Natural killer cell treated with Interleukin-12 subunit alpha and Interleukin-12 subunit beta and Interleukin-15 and Interleukin-18, amount 100 ng/mL, for 72 hours (primary cell): ENCODE measurements around the gene CEL. TPM values are rescaled to one million over a fixed set of nuclear protein-coding genes. Genes with fewer than 3 reads are reported as not detected.
"Not testable (repeated sequence)": the region's sequence is repeated elsewhere in the genome, so short reads cannot be mapped to it uniquely, and the experiment has no call there.

Experiments used
- ATAC-seq, 2 donors: fragments of 150-1000 bp; cut with Tn5 transposase in 1 of 2; sonication (Bioruptor Pico), chemical (Tn5 transposase) in 1 of 2; 2 replicates each; pipeline ENCODE4 v1.10.0; 2021
- DNase-seq: peaks from one replicate; pipeline ENCODE4 v3.0.0; 2022; ENCODE audit warnings: low spot score
- H3K27ac Mint-ChIP-seq, 2 donors: 1 replicate in 1 of 2; 2 replicates in 1 of 2; pipeline ENCODE4 v1.8.0; 2022; ENCODE audit warnings: mixed read lengths in 2 of 2, mild to moderate bottlenecking in 1 of 2, moderate library complexity in 1 of 2
- H3K27me3 Mint-ChIP-seq, 2 donors: 1 replicate in 1 of 2; 2 replicates in 1 of 2; pipeline ENCODE4 v1.8.0; 2022; ENCODE audit warnings: mixed read lengths in 2 of 2
- H3K36me3 Mint-ChIP-seq: one replicate; pipeline ENCODE4 v1.8.0; 2022; ENCODE audit warnings: mixed read lengths
- H3K4me1 Mint-ChIP-seq, 2 donors: 1 replicate in 1 of 2; 2 replicates in 1 of 2; pipeline ENCODE4 v1.8.0; 2022; ENCODE audit warnings: low read depth in 2 of 2, mixed read lengths in 2 of 2, mild to moderate bottlenecking in 1 of 2
- H3K4me3 Mint-ChIP-seq: one replicate; pipeline ENCODE4 v1.8.0; 2022; ENCODE audit warnings: mixed read lengths
- H3K9me3 Mint-ChIP-seq: 2 replicates; pipeline ENCODE4 v1.8.0; 2022; ENCODE audit warnings: mixed read lengths
- total RNA-seq, 2 donors: library from RNA; stranded (reverse); gene quantifications; one replicate each; pipeline ENCODE4 v1.2.3, GENCODE V29; 2022

CEL gene
- total RNA-seq, result 1 to 10 TPM in 1 of 2 donors, under 1 TPM in 1; 0.95 to 2.1 TPM

DNA sequence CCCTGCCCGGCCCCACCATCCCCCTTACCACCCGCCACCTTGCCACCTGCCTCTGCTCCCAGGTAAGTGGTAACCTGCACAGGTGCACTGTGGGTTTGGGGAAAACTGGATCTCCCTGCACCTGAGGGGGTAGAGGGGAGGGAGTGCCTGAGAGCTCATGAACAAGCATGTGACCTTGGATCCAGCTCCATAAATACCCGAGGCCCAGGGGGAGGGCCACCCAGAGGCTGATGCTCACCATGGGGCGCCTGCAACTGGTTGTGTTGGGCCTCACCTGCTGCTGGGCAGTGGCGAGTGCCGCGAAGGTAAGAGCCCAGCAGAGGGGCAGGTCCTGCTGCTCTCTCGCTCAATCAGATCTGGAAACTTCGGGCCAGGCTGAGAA lies at the start of gene CEL:
Gene CEL, plus strand, starts transcription at position 218 of the 382 bp plus-strand sequence. Its CDS starts 22 bp downstream, at position 240.
- ATAC-seq, H3K4me3 Mint-ChIP-seq, H3K9me3 Mint-ChIP-seq, H3K36me3 Mint-ChIP-seq, H3K27ac Mint-ChIP-seq, DNase-seq, H3K27me3 Mint-ChIP-seq: not testable (repeated sequence)
- H3K4me1 Mint-ChIP-seq, result peaks cover 21 to 23% of the 10 kb centered on the region in 2 donors

DNA sequence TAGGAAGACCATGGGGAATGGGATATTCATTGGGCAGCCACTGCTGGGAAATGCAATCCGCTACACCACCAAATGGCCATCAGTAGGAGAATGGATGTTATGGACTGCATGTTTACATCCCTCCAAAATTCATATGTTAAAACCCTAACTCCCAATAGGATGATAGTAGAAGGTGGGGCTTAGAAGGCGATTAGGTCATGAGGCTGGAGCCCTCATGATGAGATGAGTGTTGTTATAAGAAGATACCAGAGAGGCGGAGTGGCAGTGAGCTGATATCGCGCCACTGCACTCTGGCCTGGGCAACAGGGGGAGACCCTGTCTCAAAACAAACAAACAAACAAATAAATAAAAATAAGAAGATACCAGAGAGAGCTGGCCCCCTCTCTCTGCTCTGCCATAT lies 47.1 kb upstream of the CEL start:
- ATAC-seq (no peak), DNase-seq (no peak)
- Mint-ChIP-seq H3K36me3 (no peaks in the 10 kb centered on the region), H3K27ac (no peak overlapping the region), H3K9me3 (no peaks in the 10 kb centered on the region), H3K4me1 (no peaks in the 10 kb centered on the region), H3K27me3 (peaks cover 3 to 18% of the 10 kb centered on the region in 2 donors), H3K4me3 (no peak overlapping the region)

DNA sequence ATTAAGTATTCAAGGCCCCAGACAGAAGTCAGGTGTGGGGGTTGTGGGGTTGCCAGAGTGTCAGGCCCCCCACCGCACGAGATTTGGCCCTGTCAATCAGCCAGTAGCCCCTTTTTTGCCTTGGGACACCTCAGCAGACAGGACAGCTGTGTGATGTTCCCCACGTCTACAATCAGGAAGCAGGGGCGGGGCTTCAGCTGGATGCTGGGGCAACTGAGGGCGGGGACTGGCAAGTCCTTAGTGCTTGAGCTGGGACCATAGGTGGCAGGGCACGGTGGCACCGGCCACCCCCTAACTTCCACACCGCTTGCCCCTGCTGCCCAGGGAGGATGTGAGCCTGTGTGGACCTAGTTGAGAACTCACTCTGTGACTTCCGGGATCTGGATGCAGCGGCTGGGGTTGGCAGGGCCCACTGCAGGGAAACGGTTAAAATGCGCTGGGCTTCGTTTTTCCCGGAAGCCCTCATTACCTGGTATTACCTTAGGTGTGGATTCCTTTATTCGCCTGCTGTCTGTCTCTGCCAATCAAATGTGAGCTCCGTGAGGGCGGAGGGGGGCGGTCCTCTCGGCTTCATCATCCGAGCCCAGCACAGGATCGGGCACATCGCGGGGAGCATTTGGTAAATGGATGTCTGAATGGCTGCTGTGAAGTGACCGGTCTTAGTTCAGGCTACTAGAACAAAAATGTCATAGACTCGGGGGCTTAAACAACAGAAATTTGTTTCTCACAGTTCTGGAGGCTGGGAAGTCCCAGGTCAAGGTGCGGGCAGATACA lies 38.5 kb upstream of the CEL start:
- H3K27ac Mint-ChIP-seq, result no peak overlapping the region
- H3K4me1 Mint-ChIP-seq, result peaks cover 0 to 6% of the 10 kb centered on the region in 2 donors
- no peaks in the 10 kb centered on the region for H3K27me3 Mint-ChIP-seq
- ATAC-seq, result peak; percentile 64 to 80
- no peaks in the 10 kb centered on the region for H3K36me3 Mint-ChIP-seq
- H3K4me3 Mint-ChIP-seq, result no peak overlapping the region
- H3K9me3 Mint-ChIP-seq, result no peaks in the 10 kb centered on the region
- DNase-seq, result peak; percentile 79

DNA sequence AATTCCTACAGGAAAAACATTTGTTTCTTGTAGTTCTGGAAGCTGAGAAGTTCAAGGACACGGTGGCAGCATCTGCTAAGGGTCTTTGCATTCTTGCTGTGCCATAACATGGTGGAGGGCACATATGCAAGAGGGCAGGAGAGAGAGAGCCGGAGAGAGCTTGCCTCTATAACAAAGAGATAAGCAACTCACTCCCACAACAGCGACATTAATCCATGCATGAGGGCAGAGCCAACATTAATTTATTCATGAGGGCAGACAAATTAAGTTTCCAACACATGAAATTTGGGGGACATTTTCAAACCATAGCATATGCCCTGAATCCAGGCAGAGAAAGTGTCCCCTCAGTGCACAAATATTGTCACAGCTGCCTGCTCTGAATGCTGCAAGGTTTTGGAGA lies 35.4 kb upstream of the CEL start:
- Mint-ChIP-seq H3K4me3 (no peak overlapping the region), H3K27ac (peak overlapping the region in 1 of 2 donors; percentile 36), H3K9me3 (no peaks in the 10 kb centered on the region), H3K36me3 (no peaks in the 10 kb centered on the region), H3K27me3 (no peaks in the 10 kb centered on the region), H3K4me1 (peaks cover 10 to 15% of the 10 kb centered on the region in 2 donors)
- ATAC-seq (no peak), DNase-seq (no peak)

DNA sequence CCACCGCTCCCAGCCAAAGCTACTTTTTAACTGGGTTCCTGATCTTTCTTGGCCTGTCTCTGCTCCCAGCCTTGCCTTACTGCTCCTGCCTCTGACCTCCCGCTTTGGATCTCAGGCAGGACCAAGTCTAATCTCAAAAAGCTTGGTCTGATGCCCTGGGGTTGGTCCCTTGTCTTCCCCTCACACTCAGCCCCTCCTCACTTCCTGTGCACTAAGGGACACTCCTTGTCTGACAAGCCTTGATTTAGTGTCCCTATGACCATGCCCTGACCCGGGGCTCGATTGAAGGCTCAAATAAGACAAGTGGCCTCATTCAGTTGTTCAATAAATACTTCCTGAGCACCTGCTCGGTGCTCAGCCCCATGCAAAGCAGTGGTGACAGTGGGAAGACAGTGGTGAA lies 34.6 kb upstream of the CEL start:
- no peak for DNase-seq
- H3K4me1 Mint-ChIP-seq, result peaks cover 17 to 22% of the 10 kb centered on the region in 2 donors
- H3K4me3 Mint-ChIP-seq, result no peak overlapping the region

DNA sequence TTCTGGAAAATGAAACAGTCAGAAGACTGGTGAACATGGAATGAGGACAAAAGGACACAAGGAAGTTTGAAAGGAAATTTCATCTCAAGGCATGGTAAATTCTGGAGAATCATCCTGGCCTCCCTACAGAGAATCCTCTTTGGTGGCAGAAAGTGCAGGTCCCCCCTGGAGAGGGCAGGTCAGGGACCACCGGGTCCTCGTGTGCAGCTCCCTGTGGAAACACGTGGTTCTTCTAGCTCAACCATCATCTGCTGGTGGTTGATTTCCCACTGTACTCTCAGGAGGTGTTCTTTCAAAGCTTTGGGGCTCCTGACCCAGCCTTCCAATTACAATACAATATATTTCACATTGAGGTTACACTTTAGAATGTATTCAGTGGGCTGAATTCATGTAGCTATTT lies 33.6 kb upstream of the CEL start:
- Mint-ChIP-seq H3K4me1 (peaks cover 27% of the 10 kb centered on the region in 2 donors), H3K9me3 (no peaks in the 10 kb centered on the region), H3K27me3 (no peaks in the 10 kb centered on the region), H3K4me3 (peak overlapping the region; percentile 30), H3K27ac (peak overlapping the region in 1 of 2 donors; percentile 50), H3K36me3 (no peaks in the 10 kb centered on the region)
- DNase-seq, result no peak
- no peak for ATAC-seq

More for the DNA sequence above, 34.6 kb upstream of the CEL start:
- Mint-ChIP-seq H3K27me3 (no peaks in the 10 kb centered on the region), H3K27ac (no peak overlapping the region), H3K9me3 (no peaks in the 10 kb centered on the region), H3K36me3 (no peaks in the 10 kb centered on the region)
- no peak for ATAC-seq

DNA sequence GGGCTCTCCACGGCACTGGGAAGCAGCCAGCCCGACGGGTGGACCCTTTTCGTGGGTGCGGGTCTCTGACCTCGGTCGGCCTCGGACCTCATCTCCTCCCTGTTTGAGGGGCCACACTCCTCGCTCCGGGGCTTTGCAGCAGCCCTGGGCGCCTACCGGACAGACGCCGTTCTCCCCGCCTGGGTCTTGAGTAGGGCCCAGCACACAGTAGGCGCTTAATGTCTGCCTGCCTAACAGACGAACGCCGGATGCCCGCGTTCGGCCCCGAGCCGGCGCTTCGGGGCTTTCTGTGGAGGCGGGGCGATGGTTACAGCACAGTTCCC lies 31.8 kb upstream of the CEL start:
- no peaks in the 10 kb centered on the region for H3K36me3 Mint-ChIP-seq
- no peaks in the 10 kb centered on the region for H3K9me3 Mint-ChIP-seq
- peaks cover 27 to 36% of the 10 kb centered on the region in 2 donors for H3K4me1 Mint-ChIP-seq
- H3K27me3 Mint-ChIP-seq, result no peaks in the 10 kb centered on the region
- no peak for DNase-seq
- H3K4me3 Mint-ChIP-seq, result peak overlapping the region; percentile 90
- H3K27ac Mint-ChIP-seq, result peak overlapping the region; percentile 88 to 96
- peak in 1 of 2 donors; percentile 41 for ATAC-seq

DNA sequence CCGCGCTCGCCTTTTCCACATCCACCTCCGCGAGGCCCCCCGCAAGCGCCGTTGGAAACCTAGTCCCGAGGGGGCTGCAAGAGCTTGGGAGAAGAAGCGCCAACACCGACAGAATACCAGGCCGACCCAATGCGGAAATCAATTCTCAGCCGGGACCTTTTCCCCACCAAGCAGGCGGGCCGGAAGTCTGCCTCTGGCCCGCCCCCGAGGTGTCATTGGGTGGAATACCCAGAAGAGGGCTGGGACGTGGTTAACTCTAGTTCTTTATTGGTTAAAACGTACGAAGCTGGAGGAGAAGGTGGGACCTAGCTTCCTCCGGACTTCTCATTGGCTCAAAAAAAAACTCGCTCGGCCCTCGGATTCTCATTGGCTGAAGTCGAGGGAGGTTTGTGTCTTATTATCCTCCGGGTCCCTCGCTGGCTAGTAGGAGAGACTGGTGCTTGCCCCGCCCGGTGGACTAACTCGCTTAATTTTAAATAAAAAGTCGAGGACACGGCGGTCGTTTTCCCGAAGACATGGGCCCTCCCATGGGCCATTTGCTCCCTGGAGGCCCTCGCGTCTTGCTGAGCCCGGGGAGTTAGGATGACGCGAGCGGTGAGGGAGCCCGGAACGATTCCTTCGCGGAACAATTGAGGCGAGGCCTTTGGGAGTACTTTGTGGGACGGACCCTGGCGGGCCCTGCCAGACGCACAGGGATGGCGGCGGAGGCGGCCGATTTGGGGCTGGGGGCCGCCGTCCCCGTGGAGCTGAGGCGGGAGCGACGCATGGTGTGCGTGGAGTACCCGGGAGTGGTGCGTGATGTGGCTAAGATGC lies 31.3 kb upstream of the CEL start, which contains the start of gene GTF3C5:
Gene GTF3C5, plus strand, starts transcription at position 681 of the 813 bp plus-strand sequence. Its CDS starts 15 bp downstream, at position 696.
- DNase-seq (peak; percentile 94), ATAC-seq (peak; percentile 99)
- Mint-ChIP-seq H3K27me3 (no peaks in the 10 kb centered on the region), H3K36me3 (no peaks in the 10 kb centered on the region), H3K27ac (peak within 1 kb of the TSS; percentile 88 to 96), H3K4me1 (peaks cover 27 to 36% of the 10 kb centered on the region in 2 donors), H3K4me3 (peak within 1 kb of the TSS; percentile 90), H3K9me3 (no peaks in the 10 kb centered on the region)

DNA sequence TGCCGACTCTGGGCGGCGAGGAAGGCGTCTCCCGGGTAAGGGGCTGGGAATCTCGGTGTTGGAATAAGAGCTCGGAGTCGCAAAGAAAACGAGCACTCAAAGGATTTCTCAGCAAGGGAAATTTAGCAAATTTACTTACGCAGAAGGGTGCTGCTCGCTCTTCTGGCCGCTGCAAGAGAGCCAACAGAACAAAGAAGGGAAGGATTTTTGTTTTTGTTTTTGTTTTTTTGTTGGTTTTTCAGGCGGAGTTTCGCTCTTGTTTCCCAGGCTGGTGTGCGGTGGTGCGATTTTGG lies 30.7 kb upstream of the CEL start:
- H3K9me3 Mint-ChIP-seq, result no peaks in the 10 kb centered on the region
- H3K27me3 Mint-ChIP-seq, result no peaks in the 10 kb centered on the region
- peak overlapping the region; percentile 90 for H3K4me3 Mint-ChIP-seq
- H3K4me1 Mint-ChIP-seq, result peaks cover 27 to 36% of the 10 kb centered on the region in 2 donors
- DNase-seq (no peak), ATAC-seq (no peak)
- H3K27ac Mint-ChIP-seq, result peak overlapping the region; percentile 88 to 96
- H3K36me3 Mint-ChIP-seq, result no peaks in the 10 kb centered on the region

DNA sequence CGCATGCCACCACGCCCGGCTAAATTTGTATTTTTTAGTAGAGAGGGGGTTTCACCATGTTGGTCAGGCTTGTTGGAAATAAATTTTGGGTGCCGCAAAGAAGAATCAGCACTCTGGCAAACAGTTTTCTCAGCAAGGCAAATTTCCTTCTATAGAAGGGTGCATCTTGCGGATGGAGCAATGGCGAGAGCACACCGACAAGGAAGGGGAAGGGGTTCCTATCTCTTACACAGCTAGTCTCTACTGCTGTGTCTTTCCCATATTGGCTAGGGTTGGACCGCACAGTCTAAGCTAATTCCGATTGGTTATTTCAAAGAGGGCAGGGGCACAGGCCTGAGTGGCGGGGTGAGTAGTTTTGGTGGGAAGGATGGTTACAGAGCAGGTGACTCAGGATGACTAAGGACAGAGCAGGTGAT lies 30.3 kb upstream of the CEL start:
- Mint-ChIP-seq H3K36me3 (no peaks in the 10 kb centered on the region), H3K4me3 (peak overlapping the region; percentile 90), H3K27ac (peak overlapping the region; percentile 88 to 96), H3K4me1 (peaks cover 27 to 36% of the 10 kb centered on the region in 2 donors), H3K9me3 (no peaks in the 10 kb centered on the region), H3K27me3 (no peaks in the 10 kb centered on the region)
- ATAC-seq, result no peak
- DNase-seq, result no peak

DNA sequence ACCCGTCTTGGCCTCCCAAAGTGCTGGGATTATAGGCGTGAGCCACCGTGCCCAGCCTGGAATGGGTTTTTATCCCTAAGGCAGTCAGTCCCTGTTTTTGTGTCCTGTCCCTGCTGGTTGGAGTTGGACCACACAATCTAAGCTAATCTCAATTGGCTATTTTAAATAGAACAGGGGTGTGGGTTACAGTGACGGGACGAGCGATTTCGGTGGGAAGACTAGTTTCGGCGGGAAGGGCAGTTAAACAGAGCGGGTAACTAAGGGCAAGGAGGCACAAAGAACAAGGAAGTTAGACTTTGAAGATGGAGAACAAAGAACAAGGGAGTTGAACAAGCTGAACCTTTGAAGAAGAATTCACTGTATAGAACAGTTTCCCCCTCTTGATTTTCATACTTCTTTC lies 29.6 kb upstream of the CEL start:
- Mint-ChIP-seq H3K27me3 (no peaks in the 10 kb centered on the region), H3K4me1 (peaks cover 27 to 36% of the 10 kb centered on the region in 2 donors), H3K4me3 (peak overlapping the region; percentile 90), H3K9me3 (no peaks in the 10 kb centered on the region), H3K36me3 (no peaks in the 10 kb centered on the region), H3K27ac (peak overlapping the region; percentile 88 to 96)
- ATAC-seq, result no peak
- no peak for DNase-seq

DNA sequence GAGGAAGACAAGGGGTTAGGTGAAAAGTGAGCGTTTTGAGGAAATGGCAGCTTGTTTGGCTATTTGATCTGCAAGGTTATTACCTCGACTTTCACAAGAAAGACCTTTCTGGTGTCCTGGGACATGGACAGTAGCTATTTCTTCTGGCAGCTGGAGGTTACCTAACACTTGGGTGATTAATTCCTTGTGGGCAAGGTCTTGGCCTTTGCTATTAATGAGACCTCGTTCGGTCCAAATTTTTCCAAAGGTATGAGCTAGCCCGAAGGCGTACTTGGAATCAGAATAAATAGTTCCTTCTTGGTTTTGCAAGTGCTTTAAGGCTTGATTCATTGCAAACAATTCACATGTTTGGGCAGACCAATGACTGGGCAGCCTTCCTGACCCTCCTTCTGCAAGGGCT lies 26.1 kb upstream of the CEL start:
- Mint-ChIP-seq H3K36me3 (no peaks in the 10 kb centered on the region), H3K27me3 (no peaks in the 10 kb centered on the region), H3K9me3 (no peaks in the 10 kb centered on the region), H3K27ac (no peak overlapping the region), H3K4me1 (peaks cover 29 to 40% of the 10 kb centered on the region in 2 donors), H3K4me3 (no peak overlapping the region)
- ATAC-seq (no peak), DNase-seq (no peak)

DNA sequence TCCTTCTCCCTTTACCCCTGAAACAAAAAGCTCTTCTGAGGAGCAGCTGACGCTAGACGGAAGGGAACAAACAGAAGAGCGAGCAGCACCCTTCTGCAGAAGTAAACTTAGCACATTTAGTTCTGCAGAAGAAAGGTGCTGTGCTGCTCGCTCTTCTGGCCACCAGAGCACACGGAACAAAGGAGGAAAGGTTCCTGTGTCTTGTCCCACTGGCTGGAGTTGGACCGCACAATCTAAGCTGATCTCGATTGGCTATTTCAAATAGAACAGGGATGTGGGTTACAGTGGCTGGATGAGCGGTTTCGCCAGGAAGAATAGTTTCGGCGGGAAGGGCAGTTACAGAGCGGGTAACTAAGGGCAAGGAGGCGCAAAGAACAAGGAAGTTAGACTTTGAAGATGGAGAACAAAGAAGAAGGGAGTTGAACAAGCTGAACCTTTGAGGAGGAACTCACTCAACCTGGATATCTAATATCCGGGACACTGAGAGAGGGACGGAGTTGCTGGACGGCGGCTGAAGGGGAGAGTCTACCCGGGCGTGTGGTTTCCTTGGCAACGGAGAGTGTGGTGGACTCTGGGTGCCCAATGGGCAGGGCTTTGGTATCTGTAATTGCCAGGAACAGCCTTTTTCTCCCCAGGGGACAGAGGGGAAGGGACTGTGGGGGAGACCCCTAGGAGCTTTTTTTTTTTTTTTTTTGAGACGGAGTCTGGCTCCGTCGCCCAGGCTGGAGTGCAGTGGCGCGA lies 23.8 kb upstream of the CEL start:
- Mint-ChIP-seq H3K27me3 (no peaks in the 10 kb centered on the region), H3K9me3 (no peaks in the 10 kb centered on the region), H3K36me3 (peaks cover 4% of the 10 kb centered on the region), H3K4me1 (peaks cover 9 to 17% of the 10 kb centered on the region in 2 donors), H3K27ac (no peak overlapping the region), H3K4me3 (no peak overlapping the region)
- DNase-seq (no peak), ATAC-seq (no peak)
